ENCODE measurements around the gene ABHD17A. TPM values are rescaled to one million over a fixed set of nuclear protein-coding genes. Genes with fewer than 3 reads are reported as not detected.
A peak's percentile ranks its signal among the peaks of the same experiment; 100 is the strongest.

ABHD17A gene
- total RNA-seq, 1 experiment from 2014 or later, result 47.5 TPM

- peaks cover 4% of the 10 kb centered on the region for H3K79me1 ChIP-seq (ENCODE audit: insufficient read depth, low read depth, low read length, poor library complexity, severe bottlenecking)
- peaks cover 8 to 19% (median 13%) of the 10 kb centered on the region in 3 experiments for H3K36me3 Mint-ChIP-seq (ENCODE audit: insufficient read depth in 1 of 3, low read depth in 3 of 3)
- H3K4ac ChIP-seq (ENCODE audit: low read depth, low read length), result no peak overlapping the region
- H3K27ac ChIP-seq (ENCODE audit: insufficient read length, low read depth, low read length), result no peak overlapping the region
- H4K91ac ChIP-seq (ENCODE audit: insufficient read length, low read depth, low read length), result no peak overlapping the region
- H2BK15ac ChIP-seq (ENCODE audit: low read depth, low read length), result no peak overlapping the region
- H2BK20ac ChIP-seq (ENCODE audit: low read depth, low read length, poor library complexity, severe bottlenecking), result no peak overlapping the region
- H3K4me2 ChIP-seq (ENCODE audit: insufficient read depth, insufficient read length, low read length), result no peak overlapping the region
- H3K9me3 Mint-ChIP-seq, result no peaks in the 10 kb centered on the region
- no peaks in the 10 kb centered on the region for H3K27me3 Mint-ChIP-seq (ENCODE audit: low read depth)
- H3K18ac ChIP-seq (ENCODE audit: insufficient read length, low read depth, low read length), result no peak overlapping the region
- no peak overlapping the region for H3K9ac ChIP-seq (ENCODE audit: extremely low read depth, insufficient read length, low read length)
- H2BK12ac ChIP-seq (ENCODE audit: insufficient read length, low read depth, low read length), result no peak overlapping the region
- H4K5ac ChIP-seq (ENCODE audit: insufficient read length, low read depth, low read length), result no peak overlapping the region
- H3K79me2 ChIP-seq (ENCODE audit: insufficient read depth, low read length), result peaks cover 15% of the 10 kb centered on the region; the same call in 1 of the 2 replicates
- H4K20me1 ChIP-seq (ENCODE audit: control insufficient read depth, insufficient read depth, insufficient read length), result no peaks in the 10 kb centered on the region
- no peak overlapping the region for H3K14ac ChIP-seq (ENCODE audit: insufficient read depth, low read length)
- no peak overlapping the region for H3K4me3 Mint-ChIP-seq
- no peaks in the 10 kb centered on the region for H3K4me1 ChIP-seq (ENCODE audit: insufficient read depth, low read length)
- no peak for DNase-seq
- no peak overlapping the region for H4K8ac ChIP-seq (replicated peaks; ENCODE audit: insufficient read length, low read depth, low read length)
- WGBS (ENCODE audit: extremely low coverage, insufficient read length, low lambda C conversion rate), result no CpG with 5 or more reads among the region's 13 CpGs
- H3K56ac ChIP-seq (ENCODE audit: insufficient read length, low read depth, low read length), result no peak overlapping the region
- no peak overlapping the region for H2AFZ ChIP-seq (ENCODE audit: low read length)
- no peak for TF ChIP-seq CTCF (conservative IDR thresholded peaks at IDR 0.05)
- peak overlapping the region in 1 of 3 experiments; percentile 74; a peak in 1 of 7 replicates for H3K27ac Mint-ChIP-seq
- no peaks in the 10 kb centered on the region for H3K23me2 ChIP-seq (ENCODE audit: insufficient read length, low read depth, low read length, poor library complexity, severe bottlenecking)
- no peak overlapping the region for H3K23ac ChIP-seq (ENCODE audit: insufficient read length, low read depth, low read length)
- no peak overlapping the region for H2BK5ac ChIP-seq (ENCODE audit: insufficient read length, low read length)
- no peaks in the 10 kb centered on the region for H3K27me3 ChIP-seq (ENCODE audit: insufficient read depth, low read length)
- H3K4me1 Mint-ChIP-seq, result no peaks in the 10 kb centered on the region
- H3K9me3 ChIP-seq (ENCODE audit: control insufficient read depth, low read depth, low read length), result no peaks in the 10 kb centered on the region
- no peak overlapping the region for H3T11ph ChIP-seq (ENCODE audit: low read length)
- no peak overlapping the region for H2AK5ac ChIP-seq (ENCODE audit: insufficient read length, low read length)
- H2BK120ac ChIP-seq (ENCODE audit: low read depth, low read length, poor library complexity, severe bottlenecking), result no peak overlapping the region
Measured at GRCh38 chr19:1911098-1911497, 25.8 kb upstream of the ABHD17A start.
